ENCODE measurements around the gene IGFALS.

Gene IGFALS

GRCh38 chr16:1775006-1775845 is 18.3 kb downstream of the IGFALS start:
- DNase-seq: no peak

GRCh38 chr16:1774448-1774780 is 19.1 kb downstream of the IGFALS start:
- no peak for DNase-seq

- no peak for DNase-seq
Measured at GRCh38 chr16:1773703-1774447, 19.6 kb downstream of the IGFALS start.

- DNase-seq: peak; percentile 51 to 71 (median 56)
Measured at GRCh38 chr16:1772908-1773702, 20.4 kb downstream of the IGFALS start, which contains the start of gene MRPS34. TSS of gene MRPS34 (minus strand) at chr16:1773134. CDS start at chr16:1773119, 15 bp downstream.

- DNase-seq: peak in 2 of 4 experiments; percentile 45 to 47
Measured at GRCh38 chr16:1772362-1772907, 21.1 kb downstream of the IGFALS start, which contains the start of gene EME2. TSS of gene EME2 (plus strand) at chr16:1772810. CDS start at chr16:1773228, 418 bp downstream.

GRCh38 chr16:1771864-1772361 is 21.6 kb downstream of the IGFALS start:
- no peak for DNase-seq

- peak; percentile 34 to 71 (median 56) for DNase-seq
Measured at GRCh38 chr16:1771188-1771863, 22.2 kb downstream of the IGFALS start, which contains the start of gene NME3. TSS of gene NME3 (minus strand) at chr16:1771543. CDS start at chr16:1771534, 9 bp downstream.

- DNase-seq: peak in 1 of 4 experiments; percentile 27
Measured at GRCh38 chr16:1770328-1771187, 22.9 kb downstream of the IGFALS start.

- no peak for DNase-seq
Measured at GRCh38 chr16:1769402-1770300, 23.9 kb downstream of the IGFALS start.

GRCh38 chr16:1768767-1769401 is 24.6 kb downstream of the IGFALS start:
- DNase-seq: no peak

- no peak for DNase-seq
Measured at GRCh38 chr16:1768061-1768766, 25.3 kb downstream of the IGFALS start.

GRCh38 chr16:1767116-1767994 is 26.1 kb downstream of the IGFALS start:
- DNase-seq: no peak

GRCh38 chr16:1766701-1767100 is 26.8 kb downstream of the IGFALS start:
- DNase-seq: no peak

- DNase-seq: no peak
Measured at GRCh38 chr16:1766231-1766630, 27.3 kb downstream of the IGFALS start.

- no peak for DNase-seq
Measured at GRCh38 chr16:1765826-1766225, 27.7 kb downstream of the IGFALS start.

- DNase-seq: no peak
Measured at GRCh38 chr16:1764971-1765370, 28.5 kb downstream of the IGFALS start.

Measured in activated naive CD4-positive, alpha-beta T cell (primary cell).